ENCODE results near the gene TRAPPC2L. TPM values are rescaled to one million over a fixed set of nuclear protein-coding genes. Genes with fewer than 3 reads are reported as not detected.

Gene TRAPPC2L
- total RNA-seq = 39.9 TPM
- long read RNA-seq, partial matches to known transcripts = 1 of 23 reads
- long read RNA-seq, other reads (novel, unspliced or antisense) = 18 of 23 reads

- peak; percentile 100 for DNase-seq (ENCODE audit: low spot score)
Measured at GRCh38 chr16:88856828-88857727, at the start of gene TRAPPC2L, which contains the start of gene GALNS. Gene TRAPPC2L, plus strand, starts transcription at chr16:88857127. Its CDS starts 24 bp downstream, at chr16:88857151. Gene GALNS, minus strand, starts transcription at chr16:88856947. Its CDS starts 70 bp downstream, at chr16:88856877.

- DNase-seq (ENCODE audit: low spot score) = no peak
Measured at GRCh38 chr16:88807142-88807625, 49.7 kb upstream of the TRAPPC2L start.

- DNase-seq (ENCODE audit: low spot score) = no peak
Measured at GRCh38 chr16:88807626-88808453, 49.1 kb upstream of the TRAPPC2L start.

GRCh38 chr16:88809068-88809675 lies 47.8 kb upstream of the TRAPPC2L start:
- no peak for DNase-seq (ENCODE audit: low spot score)

- no peak for DNase-seq (ENCODE audit: low spot score)
Measured at GRCh38 chr16:88809676-88810165, 47.2 kb upstream of the TRAPPC2L start.

GRCh38 chr16:88810166-88810911 lies 46.6 kb upstream of the TRAPPC2L start:
- DNase-seq (ENCODE audit: low spot score) = no peak

GRCh38 chr16:88810912-88811768 lies 45.8 kb upstream of the TRAPPC2L start:
- no peak for DNase-seq (ENCODE audit: low spot score)

- DNase-seq (ENCODE audit: low spot score) = peak; percentile 99
Measured at GRCh38 chr16:88811769-88812512, 45.0 kb upstream of the TRAPPC2L start, which contains the start of gene APRT. Gene APRT, minus strand, starts transcription at chr16:88811928. Its CDS starts 29 bp downstream, at chr16:88811899.

GRCh38 chr16:88812513-88813268 lies 44.2 kb upstream of the TRAPPC2L start:
- no peak for DNase-seq (ENCODE audit: low spot score)

GRCh38 chr16:88813269-88814143 lies 43.4 kb upstream of the TRAPPC2L start:
- DNase-seq (ENCODE audit: low spot score) = no peak

GRCh38 chr16:88814144-88814502 lies 42.8 kb upstream of the TRAPPC2L start:
- DNase-seq (ENCODE audit: low spot score) = no peak

GRCh38 chr16:88815227-88815626 lies 41.7 kb upstream of the TRAPPC2L start:
- DNase-seq (ENCODE audit: low spot score) = no peak

GRCh38 chr16:88815901-88816589 lies 40.9 kb upstream of the TRAPPC2L start:
- DNase-seq (ENCODE audit: low spot score) = no peak

- no peak for DNase-seq (ENCODE audit: low spot score)
Measured at GRCh38 chr16:88816736-88817535, 40.0 kb upstream of the TRAPPC2L start.

All from mesenteric fat pad (tissue), 1 donor.